Esophagus muscularis mucosa (tissue), 4 donors: Measurements from ENCODE around the gene NTSR1. TPM values are rescaled to one million over a fixed set of nuclear protein-coding genes. Genes with fewer than 3 reads are reported as not detected.

Experiments
- DNase-seq: peaks from one replicate; pipeline ENCODE4 v3.0.0-alpha.2; 2017; ENCODE audit errors: extremely low spot score
- H3K27ac ChIP-seq, 4 donors: fragments of 200-600 bp; sonication (generic); replicated peaks in 1 of 4; 1 replicate in 3 of 4; 2 replicates in 1 of 4; pipeline ENCODE4 v1.5.1; 2016 to 2019; ENCODE audit warnings: mild to moderate bottlenecking in 1 of 4
- H3K27me3 ChIP-seq, 4 donors: fragments of 200-600 bp; sonication (generic); one replicate each; pipeline versions ENCODE4 v1.5.1 to v1.6.0; 2016 to 2019
- H3K36me3 ChIP-seq, 4 donors: fragments of 200-600 bp; sonication (generic); one replicate each; pipeline ENCODE4 v1.5.1; 2016 to 2019
- H3K4me1 ChIP-seq, 4 donors: fragments of 200-600 bp; sonication (generic); one replicate each; pipeline ENCODE4 v1.5.1; 2016 to 2019
- H3K4me3 ChIP-seq, 4 donors: fragments of 200-600 bp; sonication (generic); 1 replicate in 2 of 4; 2 replicates in 2 of 4; pipeline ENCODE4 v1.5.1; 2016 to 2019; ENCODE audit warnings: mild to moderate bottlenecking in 4 of 4, moderate library complexity in 1 of 4
- H3K9me3 ChIP-seq, 4 donors: fragments of 200-600 bp; sonication (generic); 1 replicate in 3 of 4; 2 replicates in 1 of 4; pipeline ENCODE4 v1.5.1; 2016 to 2019
- CTCF ChIP-seq, 3 experiments: fragments of 200-600 bp in 2 of 3; fragments of 450-650 bp in 1 of 3; sonication (generic) in 2 of 3; IDR thresholded peaks; one replicate each; pipeline ENCODE4 v1.5.1; 2017 to 2019; ENCODE audit warnings: antibody characterized with exemption in 3 of 3, mild to moderate bottlenecking in 2 of 3, moderate library complexity in 1 of 3
- EP300 ChIP-seq: sonication (generic); formaldehyde crosslinking; IDR thresholded peaks from one replicate; pipeline ENCODE4 v1.6.1; 2017; ENCODE audit warnings: antibody characterized with exemption
- POLR2A ChIP-seq: fragments of 450-650 bp; IDR thresholded peaks from one replicate; pipeline ENCODE4 v1.6.1; 2017; ENCODE audit warnings: antibody characterized with exemption, moderate library complexity, mild to moderate bottlenecking, low read depth
- POLR2AphosphoS5 ChIP-seq, 2 donors: sonication (generic); formaldehyde crosslinking; IDR thresholded peaks; one replicate each; pipeline ENCODE4 v1.6.1; 2017; ENCODE audit warnings: antibody characterized with exemption in 2 of 2
- WGBS: methylation state at CpG from one replicate; pipeline ENCODE4 v1.1.5; 2018; 5-methylcytosine and 5-hydroxymethylcytosine counted together
- intact Hi-C: fragments of 100-400 bp; cut with DNase I; formaldehyde crosslinking; loops from one replicate; pipeline ENCODE4 v1.15.1; 2023
- total RNA-seq, 4 donors: library from RNA; depleted of rRNA; stranded (reverse); fragments of >200 nt; gene quantifications; one replicate each; pipeline versions ENCODE4 v1.1.0 to v1.2.1, GENCODE V29; 2016

Gene NTSR1
- total RNA-seq, 4 donors from 2014 or later, result 0.42 to 1.6 (median 0.80) TPM

- H3K4me3 ChIP-seq, result no peak overlapping the region
- H3K9me3 ChIP-seq, result no peaks in the 10 kb centered on the region
- peaks cover 0 to 17% (median 0%) of the 10 kb centered on the region in 4 donors for H3K27me3 ChIP-seq
- H3K4me1 ChIP-seq, result peaks cover 4 to 25% (median 21%) of the 10 kb centered on the region in 4 donors
- intact Hi-C loops, result no loop called here
- TF ChIP-seq POLR2AphosphoS5 (IDR thresholded peaks at IDR 0.05) (no peak), EP300 (no peak), CTCF (IDR thresholded peaks at IDR 0.05) (no peak), POLR2A (no peak)
- WGBS, result 80% methylated on average over 8 of the region's 12 CpGs
- no peak for DNase-seq
- no peaks in the 10 kb centered on the region for H3K36me3 ChIP-seq
- H3K27ac ChIP-seq, result no peak overlapping the region
These were observed 81.4 kb downstream of the NTSR1 start for GRCh38 chr20:62790075-62790474.

- WGBS, result 47% methylated on average over 18 of the region's 23 CpGs
- Histone ChIP-seq H3K36me3 (no peaks in the 10 kb centered on the region), H3K4me3 (no peak overlapping the region), H3K27me3 (peaks cover 0 to 2% (median 0%) of the 10 kb centered on the region in 4 donors), H3K4me1 (peaks cover 4 to 36% (median 26%) of the 10 kb centered on the region in 4 donors), H3K27ac (no peak overlapping the region), H3K9me3 (no peaks in the 10 kb centered on the region)
- intact Hi-C loops, result loop anchor here (1.0 kb wide), 1 partner anchor 123 kb away; no protein-coding TSS in a partner anchor
- DNase-seq, result no peak
- peak; percentile 61 to 78 for TF ChIP-seq POLR2AphosphoS5 (IDR thresholded peaks at IDR 0.05)
- no peak for TF ChIP-seq POLR2A
- peak; percentile 92 to 98 (median 94) for TF ChIP-seq CTCF (IDR thresholded peaks at IDR 0.05)
These were observed 82.9 kb downstream of the NTSR1 start for GRCh38 chr20:62791301-62792181.

GRCh38 chr20:62792182-62792939, 83.7 kb downstream of the NTSR1 start:
- Histone ChIP-seq H3K36me3 (peaks cover 0 to under 1% (median 0%) of the 10 kb centered on the region in 4 donors), H3K9me3 (no peaks in the 10 kb centered on the region), H3K4me1 (peaks cover 9 to 44% (median 33%) of the 10 kb centered on the region in 4 donors), H3K4me3 (no peak overlapping the region), H3K27me3 (no peaks in the 10 kb centered on the region), H3K27ac (peak overlapping the region in 1 of 4 donors; percentile 89)
- DNase-seq, result no peak
- intact Hi-C loops, result no loop called here
- WGBS, result 83% methylated on average over 8 of the region's 9 CpGs
- TF ChIP-seq POLR2AphosphoS5 (IDR thresholded peaks at IDR 0.05) (no peak), EP300 (no peak), CTCF (IDR thresholded peaks at IDR 0.05) (no peak), POLR2A (no peak)

- Histone ChIP-seq H3K9me3 (no peaks in the 10 kb centered on the region), H3K36me3 (peaks cover 0 to 7% (median 4%) of the 10 kb centered on the region in 4 donors), H3K27me3 (no peaks in the 10 kb centered on the region), H3K4me1 (peaks cover 13 to 52% (median 41%) of the 10 kb centered on the region in 4 donors), H3K27ac (peak overlapping the region; percentile 89 to 97 (median 92)), H3K4me3 (peak overlapping the region; percentile 58 to 82 (median 76))
- 86% methylated on average over 21 of the region's 22 CpGs for WGBS
- intact Hi-C loops, result no loop called here
- DNase-seq, result no peak
- TF ChIP-seq POLR2AphosphoS5 (IDR thresholded peaks at IDR 0.05) (no peak), CTCF (IDR thresholded peaks at IDR 0.05) (no peak), POLR2A (no peak), EP300 (no peak)
These were observed 84.5 kb downstream of the NTSR1 start for GRCh38 chr20:62792940-62793756.
